ENCODE results near the gene MDFI. TPM values are rescaled to one million over a fixed set of nuclear protein-coding genes. Genes with fewer than 3 reads are reported as not detected.

MDFI gene
- total and polyA plus RNA-seq, 4 donors, result 0.24 to 2.8 (median 0.50) TPM; not detected in 1

- Histone ChIP-seq H3K9ac (ENCODE audit: low read depth in 1 of 2, low read length in 2 of 2) (no peak overlapping the region), H3K27ac (ENCODE audit: low read depth in 1 of 2, low read length in 2 of 2) (no peak overlapping the region), H3K27me3 (ENCODE audit: control insufficient read depth in 4 of 4, insufficient read depth in 4 of 4, low read length in 3 of 4) (no peaks in the 10 kb centered on the region), H3K4me1 (ENCODE audit: control insufficient read depth in 4 of 4, insufficient read depth in 4 of 4, low read length in 3 of 4) (peaks cover 0 to 5% (median 4%) of the 10 kb centered on the region in 4 donors), H3K36me3 (ENCODE audit: control insufficient read depth in 4 of 4, insufficient read depth in 3 of 4, low read depth in 1 of 4, low read length in 3 of 4) (peaks cover 0 to 7% (median 5%) of the 10 kb centered on the region in 4 donors), H3K9me3 (ENCODE audit: control insufficient read depth in 4 of 4, low read length in 3 of 4) (no peaks in the 10 kb centered on the region), H3K4me3 (ENCODE audit: low read depth in 1 of 3, low read length in 3 of 3) (no peak overlapping the region)
- no peak for DNase-seq (ENCODE audit: low spot score)
- 66% methylated on average over 4 of the region's 4 CpGs for WGBS
- TF ChIP-seq TAF1 (conservative IDR thresholded peaks at IDR 0.05) (no peak), JUND (IDR thresholded peaks at IDR 0.05) (no peak), REST (IDR thresholded peaks at IDR 0.05) (no peak), ZBTB33 (IDR thresholded peaks at IDR 0.05) (no peak), ATF3 (IDR thresholded peaks at IDR 0.05) (no peak), HNF4G (IDR thresholded peaks at IDR 0.05) (no peak), HNF4A (conservative IDR thresholded peaks at IDR 0.05) (no peak), CTCF (IDR thresholded peaks at IDR 0.05; ENCODE audit: low read depth, low read length, missing input control) (no peak), RAD21 (IDR thresholded peaks at IDR 0.05) (no peak), MAX (IDR thresholded peaks at IDR 0.05) (no peak), RXRA (IDR thresholded peaks at IDR 0.05) (no peak), SP1 (IDR thresholded peaks at IDR 0.05) (no peak), FOXA1 (IDR thresholded peaks at IDR 0.05) (no peak)
These were observed 35.9 kb upstream of the MDFI start for GRCh38 chr6:41602422-41602743.

DNA sequence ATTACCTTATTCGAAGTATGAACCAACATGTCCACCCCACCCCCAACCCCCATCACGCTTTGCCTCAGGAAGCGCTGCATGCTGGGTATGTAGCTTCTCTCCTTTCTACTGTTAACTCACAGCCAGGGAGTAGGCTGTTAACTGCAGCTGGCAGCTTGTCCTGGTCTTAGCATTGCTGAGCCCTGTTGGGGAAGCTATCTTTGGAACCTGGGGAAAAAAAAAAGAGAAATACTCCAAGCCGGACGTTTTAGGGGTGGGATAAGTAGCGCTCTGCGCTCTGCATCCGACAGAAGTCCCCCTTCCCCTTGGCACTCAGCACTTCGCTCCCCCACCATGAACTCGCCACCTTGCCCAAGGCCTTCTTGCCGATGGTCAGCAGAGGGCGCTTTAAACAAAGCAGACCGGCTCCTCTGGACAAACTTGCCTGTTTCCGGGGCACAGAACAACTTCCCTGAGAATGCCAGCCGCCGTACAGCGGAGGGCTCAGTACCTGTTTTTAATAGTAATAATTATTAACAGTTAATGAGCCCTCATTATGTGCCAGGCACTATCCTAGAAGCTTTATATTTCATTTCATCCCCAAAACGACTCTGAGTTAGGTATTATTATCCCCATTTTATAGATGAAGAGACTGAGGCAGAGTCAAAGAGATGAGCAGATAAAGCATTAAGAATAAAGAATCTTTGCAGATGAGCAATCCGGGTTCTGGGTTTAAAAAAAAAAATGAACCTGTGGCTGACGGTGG is 35.2 kb upstream of the MDFI start:
- peaks cover 0 to 5% (median 4%) of the 10 kb centered on the region in 4 donors for H3K36me3 ChIP-seq (ENCODE audit: control insufficient read depth in 4 of 4, insufficient read depth in 3 of 4, low read depth in 1 of 4, low read length in 3 of 4)
- H3K27me3 ChIP-seq (ENCODE audit: control insufficient read depth in 4 of 4, insufficient read depth in 4 of 4, low read length in 3 of 4), result no peaks in the 10 kb centered on the region
- WGBS, result 5% methylated on average over 20 of the region's 20 CpGs
- no peak overlapping the region for H3K4me3 ChIP-seq (ENCODE audit: low read depth in 1 of 3, low read length in 3 of 3)
- peaks cover 0 to 5% (median 4%) of the 10 kb centered on the region in 4 donors for H3K4me1 ChIP-seq (ENCODE audit: control insufficient read depth in 4 of 4, insufficient read depth in 4 of 4, low read length in 3 of 4)
- DNase-seq (ENCODE audit: low spot score), result peak; percentile 71
- peak overlapping the region in 1 of 2 donors; percentile 62 for H3K9ac ChIP-seq (ENCODE audit: low read depth in 1 of 2, low read length in 2 of 2)
- no peaks in the 10 kb centered on the region for H3K9me3 ChIP-seq (ENCODE audit: control insufficient read depth in 4 of 4, low read length in 3 of 4)
- H3K27ac ChIP-seq (ENCODE audit: low read depth in 1 of 2, low read length in 2 of 2), result no peak overlapping the region
- TF ChIP-seq NR2F2 (IDR thresholded peaks at IDR 0.05), result no peak
- TF ChIP-seq HNF4G (IDR thresholded peaks at IDR 0.05), result no peak
- TF ChIP-seq EGR1 (IDR thresholded peaks at IDR 0.05; ENCODE audit: low read depth in 2 of 2), result no peak
- TF ChIP-seq FOXA1 (IDR thresholded peaks at IDR 0.05), result no peak
- no peak for TF ChIP-seq FOXA2 (IDR thresholded peaks at IDR 0.05)
- TF ChIP-seq REST (IDR thresholded peaks at IDR 0.05), result no peak
- TF ChIP-seq CTCF (IDR thresholded peaks at IDR 0.05; ENCODE audit: low read depth, low read length, missing input control), result peak; percentile 85
- peak; percentile 88 to 93 for TF ChIP-seq RAD21 (IDR thresholded peaks at IDR 0.05)
- no peak for TF ChIP-seq GABPA (IDR thresholded peaks at IDR 0.05 in 1 of 2, conservative IDR thresholded peaks at IDR 0.05 in 1 of 2)
- peak in 1 of 2 donors; percentile 4 for TF ChIP-seq HNF4A (conservative IDR thresholded peaks at IDR 0.05)
- TF ChIP-seq RXRA (IDR thresholded peaks at IDR 0.05), result no peak

All from liver (tissue), 9 donors.